ENCODE results near the gene NOTCH3. TPM values are rescaled to one million over a fixed set of nuclear protein-coding genes. Genes with fewer than 3 reads are reported as not detected.

The NOTCH3 gene
- total RNA-seq, 4 donors from 2014 or later: 19.9 to 78.7 (median 49.1) TPM

DNA sequence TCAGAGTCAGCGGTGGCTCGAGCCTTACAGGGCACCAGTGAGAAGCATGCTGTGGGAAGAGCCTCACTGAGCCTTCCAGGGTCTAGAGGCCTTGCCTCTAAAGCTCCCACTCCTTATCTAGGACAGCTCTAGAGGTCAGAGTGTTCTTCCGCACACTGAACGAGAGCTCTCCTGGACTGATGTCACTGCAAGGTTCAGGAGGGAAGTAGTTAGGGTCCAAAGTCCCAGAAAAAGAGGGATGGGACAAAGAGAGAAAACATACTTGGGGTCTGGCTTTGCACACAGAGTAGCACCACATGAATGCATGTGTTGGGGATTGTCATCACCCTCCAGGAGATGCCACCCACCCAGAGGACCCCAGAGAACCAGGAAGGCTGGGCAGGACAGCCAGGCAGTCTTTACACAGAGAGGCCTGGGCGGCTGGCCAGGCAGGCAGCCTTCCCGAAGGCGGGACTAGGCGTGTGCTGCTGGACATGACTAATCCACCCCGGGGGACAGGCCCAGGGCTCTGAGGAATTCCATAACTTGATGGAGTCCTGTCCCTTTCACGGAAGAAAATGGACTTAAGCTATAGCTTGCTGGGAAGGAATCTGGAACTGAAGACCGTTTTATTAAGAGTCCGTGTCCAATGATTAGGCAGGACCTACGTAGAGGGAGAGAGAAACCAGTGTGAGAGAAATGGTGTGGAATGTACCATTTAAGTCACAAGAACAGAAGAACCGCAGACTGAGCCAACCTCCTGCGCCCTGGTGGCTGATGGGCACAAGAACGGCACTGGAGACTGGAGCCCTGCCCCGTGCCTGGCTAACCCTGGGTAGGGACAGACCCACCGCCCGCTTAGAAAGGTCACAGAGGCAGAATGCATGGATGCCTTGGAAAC is 48.1 kb upstream of the NOTCH3 start:
- DNase-seq (ENCODE audit: extremely low spot score): no peak

GRCh38 chr19:15248106-15248505 is 47.3 kb upstream of the NOTCH3 start:
- peak overlapping the region; percentile 77 to 90 (median 86) for H3K27ac ChIP-seq (replicated peaks in 1 of 4)
- H3K4me3 ChIP-seq: no peak overlapping the region
- peaks cover 12 to 71% (median 69%) of the 10 kb centered on the region in 4 donors for H3K36me3 ChIP-seq
- TF ChIP-seq EP300 (IDR thresholded peaks at IDR 0.05) (no peak), POLR2AphosphoS5 (IDR thresholded peaks at IDR 0.05) (peak in 1 of 2 donors; percentile 20)
- no peaks in the 10 kb centered on the region for H3K27me3 ChIP-seq
- peaks cover 74 to 89% (median 80%) of the 10 kb centered on the region in 4 donors for H3K4me1 ChIP-seq
- intact Hi-C loops (cut with DNase I): loop anchor here (5.0 kb wide), 1 partner anchor 204 kb away; no protein-coding TSS in a partner anchor
- DNase-seq (ENCODE audit: extremely low spot score): no peak
- 49% methylated on average over 5 of the region's 5 CpGs for WGBS
- no peaks in the 10 kb centered on the region for H3K9me3 ChIP-seq

More for the DNA sequence above, 48.1 kb upstream of the NOTCH3 start:
- TF ChIP-seq POLR2AphosphoS5 (IDR thresholded peaks at IDR 0.05) (peak; percentile 57), EP300 (IDR thresholded peaks at IDR 0.05) (no peak), POLR2A (IDR thresholded peaks at IDR 0.05; ENCODE audit: low read depth) (no peak)
- TF ChIP-seq, protein P1, sequence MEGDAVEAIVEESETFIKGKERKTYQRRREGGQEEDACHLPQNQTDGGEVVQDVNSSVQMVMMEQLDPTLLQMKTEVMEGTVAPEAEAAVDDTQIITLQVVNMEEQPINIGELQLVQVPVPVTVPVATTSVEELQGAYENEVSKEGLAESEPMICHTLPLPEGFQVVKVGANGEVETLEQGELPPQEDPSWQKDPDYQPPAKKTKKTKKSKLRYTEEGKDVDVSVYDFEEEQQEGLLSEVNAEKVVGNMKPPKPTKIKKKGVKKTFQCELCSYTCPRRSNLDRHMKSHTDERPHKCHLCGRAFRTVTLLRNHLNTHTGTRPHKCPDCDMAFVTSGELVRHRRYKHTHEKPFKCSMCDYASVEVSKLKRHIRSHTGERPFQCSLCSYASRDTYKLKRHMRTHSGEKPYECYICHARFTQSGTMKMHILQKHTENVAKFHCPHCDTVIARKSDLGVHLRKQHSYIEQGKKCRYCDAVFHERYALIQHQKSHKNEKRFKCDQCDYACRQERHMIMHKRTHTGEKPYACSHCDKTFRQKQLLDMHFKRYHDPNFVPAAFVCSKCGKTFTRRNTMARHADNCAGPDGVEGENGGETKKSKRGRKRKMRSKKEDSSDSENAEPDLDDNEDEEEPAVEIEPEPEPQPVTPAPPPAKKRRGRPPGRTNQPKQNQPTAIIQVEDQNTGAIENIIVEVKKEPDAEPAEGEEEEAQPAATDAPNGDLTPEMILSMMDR (IDR thresholded peaks at IDR 0.05): no peak
- peaks cover 13 to 71% (median 69%) of the 10 kb centered on the region in 4 donors for H3K36me3 ChIP-seq
- H3K9me3 ChIP-seq: no peaks in the 10 kb centered on the region
- 36% methylated on average over 19 of the region's 19 CpGs for WGBS
- no peaks in the 10 kb centered on the region for H3K27me3 ChIP-seq
- peak overlapping the region in 2 of 4 donors; percentile 11 to 16 for H3K4me3 ChIP-seq
- intact Hi-C loops (cut with DNase I): loop anchor here (5.0 kb wide), 1 partner anchor 203 kb away; no protein-coding TSS in a partner anchor
- H3K4me1 ChIP-seq: peaks cover 81 to 97% (median 88%) of the 10 kb centered on the region in 4 donors
- peak overlapping the region; percentile 77 to 90 (median 86) for H3K27ac ChIP-seq (replicated peaks in 1 of 4)

- Histone ChIP-seq H3K27ac (replicated peaks in 1 of 4) (peak overlapping the region; percentile 77 to 90 (median 86)), H3K4me3 (no peak overlapping the region), H3K4me1 (peaks cover 67 to 82% (median 75%) of the 10 kb centered on the region in 4 donors), H3K27me3 (no peaks in the 10 kb centered on the region), H3K36me3 (peaks cover 10 to 71% (median 67%) of the 10 kb centered on the region in 4 donors), H3K9me3 (no peaks in the 10 kb centered on the region)
- intact Hi-C loops (cut with DNase I): loop anchor here (5.0 kb wide), 1 partner anchor 205 kb away; no protein-coding TSS in a partner anchor
- WGBS: 59% methylated on average over 20 of the region's 20 CpGs
- DNase-seq (ENCODE audit: extremely low spot score): no peak
- TF ChIP-seq POLR2A (IDR thresholded peaks at IDR 0.05; ENCODE audit: low read depth) (no peak), POLR2AphosphoS5 (IDR thresholded peaks at IDR 0.05) (no peak), EP300 (IDR thresholded peaks at IDR 0.05) (no peak)
- TF ChIP-seq, protein P1 (IDR thresholded peaks at IDR 0.05): no peak
Observed at GRCh38 chr19:15247107-15248014, 46.6 kb upstream of the NOTCH3 start.

- peaks cover 10 to 76% (median 72%) of the 10 kb centered on the region in 4 donors for H3K36me3 ChIP-seq
- TF ChIP-seq EP300 (IDR thresholded peaks at IDR 0.05): no peak
- no peak for TF ChIP-seq POLR2A (IDR thresholded peaks at IDR 0.05; ENCODE audit: low read depth)
- no peak for TF ChIP-seq POLR2AphosphoS5 (IDR thresholded peaks at IDR 0.05)
- TF ChIP-seq, protein P1 (IDR thresholded peaks at IDR 0.05): no peak
- DNase-seq (ENCODE audit: extremely low spot score): no peak
- no peaks in the 10 kb centered on the region for H3K9me3 ChIP-seq
- intact Hi-C loops (cut with DNase I): loop anchor here (5.0 kb wide), 1 partner anchor 206 kb away; no protein-coding TSS in a partner anchor
- no peaks in the 10 kb centered on the region for H3K27me3 ChIP-seq
- peaks cover 55 to 70% (median 63%) of the 10 kb centered on the region in 4 donors for H3K4me1 ChIP-seq
- H3K27ac ChIP-seq (replicated peaks in 1 of 4): peak overlapping the region; percentile 77 to 90 (median 86)
- WGBS: 90% methylated on average over 5 of the region's 5 CpGs
- no peak overlapping the region for H3K4me3 ChIP-seq
Observed at GRCh38 chr19:15246198-15246481, 45.3 kb upstream of the NOTCH3 start.

Data from esophagus muscularis mucosa (tissue), 4 donors.